Smooth muscle cell (in vitro differentiated cells): ENCODE results near the gene SKA3. TPM values are rescaled to one million over a fixed set of nuclear protein-coding genes. Genes with fewer than 3 reads are reported as not detected.
"Not testable (repeated sequence)": the region's sequence is repeated elsewhere in the genome, so short reads cannot be mapped to it uniquely, and the experiment has no call there.

ENCODE experiments used
- DNase-seq: peaks from one replicate; lab custom pipeline; 2025; ENCODE audit not compliant: unreplicated experiment; lab: John Stamatoyannopoulos, UW
- H2AFZ ChIP-seq: fragments of 200-600 bp; sonication (generic); 2 replicates; pipeline ENCODE4 v1.6.0; 2016; ENCODE audit warnings: antibody characterized with exemption, low read depth, mild to moderate bottlenecking
- H3F3A ChIP-seq: fragments of 200-600 bp; sonication (generic); 2 replicates; pipeline ENCODE4 v1.6.0; 2017; ENCODE audit warnings: antibody characterized with exemption, low read depth
- H3K27ac ChIP-seq: fragments of 200-600 bp; sonication (generic); 2 replicates; pipeline ENCODE4 v1.5.1; 2016; ENCODE audit warnings: low read depth, mild to moderate bottlenecking
- H3K27me3 ChIP-seq: fragments of 200-600 bp; sonication (generic); 2 replicates; pipeline ENCODE4 v1.6.1; 2016; ENCODE audit warnings: low read depth, mild to moderate bottlenecking
- H3K36me3 ChIP-seq: fragments of 200-600 bp; sonication (generic); 2 replicates; pipeline ENCODE4 v1.5.1; 2016; ENCODE audit warnings: low read depth
- H3K4me1 ChIP-seq: fragments of 200-600 bp; sonication (generic); 2 replicates; pipeline ENCODE4 v1.5.1; 2016; ENCODE audit warnings: low read depth
- H3K4me2 ChIP-seq: fragments of 200-600 bp; sonication (generic); 2 replicates; pipeline ENCODE4 v1.6.0; 2016; ENCODE audit warnings: mild to moderate bottlenecking
- H3K4me3 ChIP-seq: fragments of 200-600 bp; sonication (generic); 2 replicates; pipeline ENCODE4 v1.5.1; 2016; ENCODE audit warnings: mild to moderate bottlenecking
- H3K79me2 ChIP-seq: fragments of 200-600 bp; sonication (generic); 2 replicates; pipeline ENCODE4 v1.6.0; 2016; ENCODE audit warnings: low read depth, mild to moderate bottlenecking
- H3K9ac ChIP-seq: fragments of 200-600 bp; sonication (generic); 2 replicates; pipeline ENCODE4 v1.6.0; 2016; ENCODE audit warnings: low read depth
- H3K9me3 ChIP-seq: fragments of 200-600 bp; sonication (generic); replicated peaks from 2 replicates; pipeline ENCODE4 v1.5.1; 2016; ENCODE audit warnings: low read depth
- H4K20me1 ChIP-seq: fragments of 200-600 bp; sonication (generic); 2 replicates; pipeline ENCODE4 v1.6.0; 2016; ENCODE audit warnings: low read depth
- WGBS: methylation state at CpG from one replicate; pipeline ENCODE4 v1.1.7; 2016; ENCODE audit warnings: low lambda C conversion rate; 5-methylcytosine and 5-hydroxymethylcytosine counted together
- polyA plus RNA-seq: library from polyadenylated mRNA; unstranded; fragments of >200 nt; fragmentation: Nextera tagmentation; extraction: Ambion mirVana; gene quantifications from 2 replicates; pipeline ENCODE4 v1.2.1, GENCODE V29; 2016
- total RNA-seq: library from RNA; depleted of rRNA; stranded (reverse); fragments of >200 nt; gene quantifications from 2 replicates; pipeline ENCODE4 v1.2.3, GENCODE V29; 2014
- TF ChIP-seq, protein P1 (sequence below): fragments of 200-600 bp; sonication (generic); IDR thresholded peaks from 2 replicates; pipeline ENCODE4 v1.5.1; 2017; ENCODE audit warnings: borderline replicate concordance, mild to moderate bottlenecking, antibody characterized with exemption; ENCODE audit not compliant: insufficient read depth, poor library complexity, severe bottlenecking

Gene SKA3
- total and polyA plus RNA-seq, 2 experiments from 2014 or later, result 5.4 to 7.2 TPM

DNA sequence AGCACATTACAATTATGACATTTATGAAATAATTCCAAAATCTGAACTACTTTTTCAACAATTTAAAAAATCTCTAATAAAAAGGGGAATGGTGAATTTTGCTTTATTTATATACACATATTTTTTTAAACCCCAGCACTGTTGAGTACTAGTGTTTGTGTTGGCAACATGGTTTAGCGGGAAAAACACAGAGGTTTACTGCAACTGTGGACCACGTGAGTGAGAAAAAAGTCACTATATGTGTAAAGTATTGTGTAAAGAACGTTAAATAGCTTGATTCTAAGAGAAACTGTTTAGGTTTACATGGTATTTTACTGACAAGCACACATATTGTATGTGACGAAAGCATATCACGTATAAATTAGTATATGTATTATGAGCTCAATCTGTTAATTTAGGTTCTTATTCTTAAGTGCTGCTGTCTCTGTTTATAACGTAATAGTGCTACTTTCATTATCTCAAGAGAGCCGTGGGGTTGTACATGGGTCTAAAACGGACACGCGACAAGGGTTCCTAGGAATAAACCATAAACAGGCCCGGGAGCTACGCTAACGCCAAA lies 617 bp downstream of the SKA3 start:
- no peaks in the 10 kb centered on the region for H3K9me3 ChIP-seq
- WGBS, result 4% methylated on average over 13 of the region's 13 CpGs
- H3K4me2 ChIP-seq, result peak overlapping the region; percentile 86
- peaks cover 14% of the 10 kb centered on the region for H3K79me2 ChIP-seq
- H3K27ac ChIP-seq, result peak overlapping the region; percentile 81
- H3F3A ChIP-seq, result peaks cover 4% of the 10 kb centered on the region
- H4K20me1 ChIP-seq, result no peaks in the 10 kb centered on the region
- TF ChIP-seq, protein P1, sequence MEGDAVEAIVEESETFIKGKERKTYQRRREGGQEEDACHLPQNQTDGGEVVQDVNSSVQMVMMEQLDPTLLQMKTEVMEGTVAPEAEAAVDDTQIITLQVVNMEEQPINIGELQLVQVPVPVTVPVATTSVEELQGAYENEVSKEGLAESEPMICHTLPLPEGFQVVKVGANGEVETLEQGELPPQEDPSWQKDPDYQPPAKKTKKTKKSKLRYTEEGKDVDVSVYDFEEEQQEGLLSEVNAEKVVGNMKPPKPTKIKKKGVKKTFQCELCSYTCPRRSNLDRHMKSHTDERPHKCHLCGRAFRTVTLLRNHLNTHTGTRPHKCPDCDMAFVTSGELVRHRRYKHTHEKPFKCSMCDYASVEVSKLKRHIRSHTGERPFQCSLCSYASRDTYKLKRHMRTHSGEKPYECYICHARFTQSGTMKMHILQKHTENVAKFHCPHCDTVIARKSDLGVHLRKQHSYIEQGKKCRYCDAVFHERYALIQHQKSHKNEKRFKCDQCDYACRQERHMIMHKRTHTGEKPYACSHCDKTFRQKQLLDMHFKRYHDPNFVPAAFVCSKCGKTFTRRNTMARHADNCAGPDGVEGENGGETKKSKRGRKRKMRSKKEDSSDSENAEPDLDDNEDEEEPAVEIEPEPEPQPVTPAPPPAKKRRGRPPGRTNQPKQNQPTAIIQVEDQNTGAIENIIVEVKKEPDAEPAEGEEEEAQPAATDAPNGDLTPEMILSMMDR, result no peak
- peaks cover 8% of the 10 kb centered on the region for H3K4me1 ChIP-seq
- peak overlapping the region; percentile 96 for H2AFZ ChIP-seq
- peak overlapping the region; percentile 96 for H3K4me3 ChIP-seq
- H3K27me3 ChIP-seq, result no peaks in the 10 kb centered on the region
- H3K36me3 ChIP-seq, result no peaks in the 10 kb centered on the region
- peak overlapping the region; percentile 86 for H3K9ac ChIP-seq
- DNase-seq, result no peak

DNA sequence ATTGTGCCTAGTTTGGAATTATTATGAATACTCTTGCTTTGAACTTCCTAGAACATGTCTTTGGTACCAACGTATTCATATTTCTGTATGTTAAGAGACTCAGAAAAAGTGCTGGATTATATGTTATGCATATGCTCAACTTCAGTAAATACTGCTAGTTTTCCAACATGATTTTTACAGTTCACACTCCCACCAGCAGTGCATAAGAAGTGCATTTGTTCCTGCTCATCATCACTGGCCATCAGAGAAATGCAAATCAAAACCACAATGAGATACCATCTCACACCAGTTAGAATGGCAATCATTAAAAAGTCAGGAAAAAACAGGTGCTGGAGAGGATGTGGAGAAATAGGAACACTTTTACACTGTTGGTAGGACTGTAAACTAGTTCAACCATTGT lies 2.6 kb downstream of the SKA3 start:
- H4K20me1 ChIP-seq, H3K4me3 ChIP-seq, H2AFZ ChIP-seq, H3K27me3 ChIP-seq, DNase-seq, H3K36me3 ChIP-seq, H3K9me3 ChIP-seq, H3K4me2 ChIP-seq, H3K27ac ChIP-seq, H3F3A ChIP-seq, H3K4me1 ChIP-seq, H3K9ac ChIP-seq: not testable (repeated sequence)
- 0% methylated on average over 1 of the region's 1 CpG for WGBS
- H3K79me2 ChIP-seq, result peaks cover 14% of the 10 kb centered on the region

DNA sequence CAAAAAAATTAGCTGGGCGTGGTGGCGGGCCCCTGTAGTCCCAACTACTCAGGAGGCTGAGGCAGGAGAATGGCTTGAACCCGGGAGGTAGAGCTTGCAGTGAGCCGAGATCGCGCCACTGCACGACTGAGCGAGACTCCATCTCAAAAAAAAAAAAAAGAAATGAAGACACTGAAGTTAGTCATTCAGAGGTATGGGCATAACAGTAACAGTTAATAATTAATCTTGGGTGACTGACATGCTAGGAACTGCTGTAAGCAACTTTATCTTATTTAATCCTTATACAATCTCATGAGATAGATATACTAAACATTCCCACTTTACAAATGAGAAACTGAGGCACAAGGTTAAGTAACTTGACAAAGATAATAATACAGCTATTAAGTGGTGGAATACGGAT lies 4.9 kb downstream of the SKA3 start:
- H3K36me3 ChIP-seq, result no peaks in the 10 kb centered on the region
- no peak overlapping the region for H3K27ac ChIP-seq
- H3K79me2 ChIP-seq, result no peaks in the 10 kb centered on the region
- DNase-seq, result no peak
- peaks cover 4% of the 10 kb centered on the region for H3F3A ChIP-seq
- TF ChIP-seq, protein P1, result no peak
- H3K4me3 ChIP-seq, result no peak overlapping the region
- no peaks in the 10 kb centered on the region for H3K4me1 ChIP-seq
- no peak overlapping the region for H3K9ac ChIP-seq
- H2AFZ ChIP-seq, result no peak overlapping the region
- H3K9me3 ChIP-seq, result no peaks in the 10 kb centered on the region
- no peak overlapping the region for H3K4me2 ChIP-seq
- H4K20me1 ChIP-seq, result no peaks in the 10 kb centered on the region
- H3K27me3 ChIP-seq, result no peaks in the 10 kb centered on the region
- WGBS, result 97% methylated on average over 9 of the region's 9 CpGs

DNA sequence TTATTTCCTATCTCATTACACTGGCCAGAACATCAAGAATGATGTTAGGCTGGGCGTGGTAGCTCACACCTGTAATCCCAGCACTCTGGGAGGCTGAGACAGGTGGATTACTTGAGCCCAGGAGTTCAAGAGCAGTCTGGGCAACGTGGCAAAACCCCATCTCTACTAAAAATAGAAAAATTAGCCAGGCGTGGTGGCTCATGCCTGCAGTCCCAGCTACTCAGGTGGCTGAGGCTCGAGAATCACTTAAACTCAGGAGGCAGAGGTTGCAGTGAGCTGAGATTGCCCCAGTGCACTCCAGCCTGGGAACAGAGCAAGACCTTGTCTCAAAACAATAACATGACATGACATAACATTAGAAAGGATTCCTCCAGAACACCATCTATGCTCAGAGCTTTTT lies 10.7 kb downstream of the SKA3 start:
- H4K20me1 ChIP-seq, result not testable (repeated sequence)

DNA sequence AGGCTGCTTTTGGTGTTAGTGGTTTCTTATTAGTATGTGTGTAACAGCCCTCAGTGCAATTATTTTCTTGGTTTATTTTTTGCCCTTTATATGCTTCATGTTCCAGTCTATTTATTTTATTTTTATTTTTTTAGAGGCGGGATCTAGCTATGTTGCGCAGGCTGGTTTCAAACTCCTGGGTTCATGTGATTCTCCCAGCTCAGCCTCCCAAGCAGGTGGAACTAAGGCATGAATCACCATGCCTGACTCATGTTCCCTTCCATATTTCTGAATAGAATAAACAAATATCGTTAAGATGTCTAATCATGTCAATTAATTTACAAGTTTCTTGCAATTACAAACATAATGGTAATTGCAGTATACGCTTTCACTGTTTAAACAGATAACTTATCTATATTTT lies 11.7 kb downstream of the SKA3 start:
- Histone ChIP-seq H3K9ac (no peak overlapping the region), H3K36me3 (no peaks in the 10 kb centered on the region), H3F3A (no peaks in the 10 kb centered on the region), H3K4me3 (no peak overlapping the region), H3K4me2 (no peak overlapping the region), H3K9me3 (no peaks in the 10 kb centered on the region), H2AFZ (no peak overlapping the region), H3K4me1 (no peaks in the 10 kb centered on the region), H3K79me2 (no peaks in the 10 kb centered on the region), H3K27ac (no peak overlapping the region), H4K20me1 (no peaks in the 10 kb centered on the region), H3K27me3 (no peaks in the 10 kb centered on the region)
- WGBS, result 92% methylated on average over 4 of the region's 4 CpGs
- TF ChIP-seq, protein P1, result no peak
- DNase-seq, result no peak

More for the DNA sequence above, 10.7 kb downstream of the SKA3 start:
- H3K4me2 ChIP-seq, H2AFZ ChIP-seq, H3K36me3 ChIP-seq, DNase-seq, H3K4me3 ChIP-seq, H3K27ac ChIP-seq, H3K9ac ChIP-seq, H3K27me3 ChIP-seq, H3F3A ChIP-seq, H3K4me1 ChIP-seq, H3K79me2 ChIP-seq, H3K9me3 ChIP-seq: not testable (repeated sequence)
- WGBS, result 96% methylated on average over 4 of the region's 4 CpGs
